Globus pallidus (tissue), 1 donor: ENCODE measurements around the gene IRF2BPL.

Experiments used
- DNase-seq: peaks from one replicate; pipeline ENCODE4 v3.0.0-alpha.2; 2015; ENCODE audit warnings: low spot score

Gene IRF2BPL

GRCh38 chr14:77009014-77009413, 19.5 kb downstream of the IRF2BPL start:
- DNase-seq = no peak

DNA sequence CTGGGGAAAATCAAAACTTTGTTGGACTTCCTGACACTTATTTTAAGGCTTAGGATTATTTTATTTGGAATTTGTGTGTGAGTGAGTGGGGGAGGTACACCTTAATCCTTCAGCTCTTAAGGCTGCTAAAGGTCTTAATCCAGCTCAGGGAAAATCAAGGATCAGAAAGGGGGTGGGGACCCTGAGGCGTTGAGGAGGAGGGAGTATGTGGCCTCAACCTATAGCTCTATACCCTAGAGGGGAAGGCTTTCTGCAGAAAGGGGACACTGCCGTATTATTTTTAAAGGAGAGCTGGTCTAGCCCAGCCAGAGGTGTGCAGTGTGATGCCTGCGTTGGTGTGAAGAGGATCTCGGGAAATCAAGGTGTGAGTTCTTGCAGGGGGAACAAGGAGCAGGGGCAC, 20.0 kb downstream of the IRF2BPL start:
- DNase-seq = no peak

DNA sequence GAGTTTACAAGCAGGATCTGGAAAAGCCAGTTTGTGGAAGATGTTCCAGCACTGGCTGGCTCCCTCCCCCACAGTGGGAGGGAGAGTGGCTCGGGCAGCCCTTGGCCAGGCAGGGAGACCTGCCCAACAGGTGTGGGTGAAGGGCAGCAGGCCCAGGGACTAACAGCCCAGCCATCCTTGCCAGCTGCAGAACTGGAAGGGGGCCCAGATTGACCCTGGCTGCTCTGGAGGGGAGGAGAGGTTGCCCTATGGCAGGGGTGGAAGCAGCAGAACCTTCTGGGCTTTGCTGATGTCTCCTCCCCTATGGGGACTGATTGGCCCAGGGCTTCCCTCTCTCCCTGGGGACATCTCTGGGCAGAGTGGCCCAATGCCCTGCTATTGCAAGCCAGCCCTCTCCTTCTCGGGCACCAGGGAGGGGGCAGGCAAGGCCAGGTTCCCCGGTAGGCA, 20.5 kb downstream of the IRF2BPL start:
- no peak for DNase-seq

DNA sequence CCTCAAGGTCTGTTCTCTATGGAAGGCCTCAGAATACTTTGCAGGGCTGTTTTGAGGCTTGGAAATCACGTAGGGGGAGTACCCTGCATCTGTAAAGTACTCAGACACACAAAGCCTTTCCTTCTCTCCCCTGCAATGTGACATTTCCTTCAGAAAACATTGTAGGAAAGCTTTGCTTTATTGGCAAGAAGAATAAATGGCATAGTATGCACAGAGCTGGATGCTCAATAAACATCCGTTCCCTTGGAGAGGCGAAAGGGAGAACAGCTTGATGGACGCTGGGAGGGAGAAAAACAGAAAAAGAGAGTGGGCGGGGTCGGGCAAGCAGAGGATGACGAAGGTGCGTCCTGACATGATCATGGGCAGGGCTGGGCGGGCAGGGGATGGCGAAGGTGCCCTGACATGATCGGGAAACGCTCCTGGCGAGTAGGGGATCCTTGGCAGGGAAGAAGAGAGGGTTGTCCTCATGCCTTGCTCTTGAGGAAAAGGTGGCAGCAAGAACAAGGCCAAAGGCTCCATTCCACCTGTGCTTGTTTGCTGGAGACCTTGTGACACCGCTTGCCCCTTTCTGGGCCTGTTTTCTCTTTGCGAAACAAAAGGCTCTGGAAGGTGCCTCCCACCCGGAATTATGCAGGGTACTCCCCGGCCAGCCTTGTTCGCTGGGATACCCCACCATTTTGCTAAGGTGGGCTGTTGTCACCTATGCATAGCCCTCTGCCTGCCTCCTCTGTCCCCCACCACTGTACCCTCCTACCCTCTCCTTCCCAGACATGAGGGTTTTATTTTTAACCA, 21.1 kb downstream of the IRF2BPL start:
- no peak for DNase-seq

GRCh38 chr14:77006132-77006531, 22.4 kb downstream of the IRF2BPL start:
- DNase-seq = no peak

- DNase-seq = no peak
Measured at GRCh38 chr14:77005559-77005958, 22.9 kb downstream of the IRF2BPL start.

GRCh38 chr14:77004711-77005460, 23.6 kb downstream of the IRF2BPL start:
- DNase-seq = no peak

GRCh38 chr14:77003960-77004710, 24.4 kb downstream of the IRF2BPL start:
- no peak for DNase-seq

- DNase-seq = no peak
Measured at GRCh38 chr14:77002889-77003288, 25.6 kb downstream of the IRF2BPL start.

DNA sequence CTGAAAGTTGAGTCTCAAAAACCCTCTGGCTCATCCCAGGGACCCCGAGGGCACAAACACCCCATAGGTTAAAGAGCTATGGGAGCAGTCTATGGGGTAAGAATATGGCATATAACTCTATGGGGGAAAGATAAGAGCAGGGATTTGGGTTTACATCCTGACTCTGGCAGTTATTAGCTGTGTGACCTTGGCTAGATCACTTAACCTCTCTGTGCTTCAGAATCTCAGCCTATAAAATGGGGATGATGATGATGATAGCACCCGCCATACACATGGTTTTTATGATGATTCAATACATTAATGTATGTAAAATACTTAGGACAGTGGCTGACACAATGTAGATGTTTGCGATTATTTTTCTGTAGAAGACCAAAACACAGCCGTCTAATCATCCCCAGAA, 26.2 kb downstream of the IRF2BPL start:
- no peak for DNase-seq

- DNase-seq = no peak
Measured at GRCh38 chr14:77000340-77001270, 27.9 kb downstream of the IRF2BPL start.

DNA sequence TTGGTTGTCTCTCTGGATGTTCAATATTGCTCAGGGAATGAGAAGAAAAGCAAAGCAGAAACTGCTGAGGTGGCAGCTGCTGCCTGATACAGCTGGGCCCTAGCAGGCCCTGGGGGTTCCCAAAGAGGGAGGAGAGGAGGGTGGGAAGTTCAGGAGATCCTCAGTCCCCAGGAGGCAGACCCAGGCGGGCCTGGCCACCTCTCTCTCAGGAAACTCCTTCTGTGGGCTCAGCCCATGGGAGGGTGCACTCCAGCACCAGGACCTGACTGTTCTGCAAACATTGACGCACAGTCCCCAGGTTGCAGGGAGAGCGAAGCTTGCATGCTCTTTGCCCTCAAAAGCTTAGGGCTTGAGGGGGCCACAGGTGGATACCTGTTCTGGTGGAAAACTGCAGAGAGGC, 29.6 kb downstream of the IRF2BPL start:
- no peak for DNase-seq

DNA sequence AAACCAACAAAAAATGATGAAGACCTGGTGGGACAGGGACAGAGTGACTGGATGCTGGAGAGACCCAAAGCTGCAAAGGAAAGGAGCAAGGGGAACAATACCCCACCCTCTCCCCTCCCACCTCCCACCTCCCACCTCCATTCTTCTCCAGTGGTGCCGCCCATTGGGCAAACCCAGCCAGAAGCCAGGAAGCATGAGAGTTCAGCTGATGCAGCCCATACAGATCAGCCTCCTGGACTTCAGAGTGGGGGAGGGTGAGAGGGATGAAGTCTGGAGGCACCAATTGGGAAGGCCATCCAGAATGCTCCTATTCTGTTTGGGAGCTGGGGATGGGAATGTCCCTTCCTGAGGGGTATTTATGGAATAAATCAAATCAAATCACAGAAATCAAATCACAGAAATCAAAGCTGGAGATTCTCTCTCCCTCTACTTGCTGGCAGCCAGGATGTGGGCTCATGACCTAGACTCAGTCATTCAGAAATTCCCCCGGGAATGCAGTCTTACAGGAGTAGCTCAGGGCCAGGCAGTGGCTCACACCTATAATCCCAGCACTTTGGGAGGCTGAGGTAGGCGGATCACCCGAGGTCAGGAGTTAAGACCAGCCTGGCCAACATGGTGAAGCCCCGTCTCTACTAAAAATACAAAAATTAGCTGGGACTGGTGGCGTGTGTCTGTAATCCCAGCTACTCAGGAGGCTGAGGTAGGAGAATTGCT, 31.1 kb downstream of the IRF2BPL start:
- DNase-seq = no peak

DNA sequence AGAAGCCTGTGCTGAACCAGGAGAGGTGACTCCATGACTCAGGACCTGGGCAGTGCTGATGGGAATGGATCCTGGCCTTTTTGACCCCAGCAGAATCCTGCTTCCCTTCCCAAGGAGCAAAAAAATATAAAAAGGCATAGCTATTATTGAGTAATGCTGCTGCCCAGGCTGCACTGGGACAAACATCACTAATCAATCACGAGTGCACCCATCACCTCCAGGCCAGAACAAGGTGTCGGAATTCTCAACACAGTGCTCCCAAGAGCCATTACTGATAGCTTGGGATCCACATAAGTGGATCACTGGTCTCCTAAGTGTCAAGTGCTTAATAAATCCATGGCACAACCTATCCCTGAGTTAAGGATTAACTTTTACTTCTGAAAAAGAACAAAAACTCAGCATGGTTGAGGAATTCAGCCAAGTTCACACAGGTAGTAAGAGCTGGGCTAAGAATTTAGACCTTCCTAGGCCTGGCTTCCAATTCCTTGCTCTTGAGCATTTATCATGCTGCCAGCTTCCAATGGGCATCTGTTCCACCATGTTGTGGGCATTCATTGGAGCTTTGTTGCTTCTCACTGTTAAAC, 31.9 kb downstream of the IRF2BPL start:
- no peak for DNase-seq

DNA sequence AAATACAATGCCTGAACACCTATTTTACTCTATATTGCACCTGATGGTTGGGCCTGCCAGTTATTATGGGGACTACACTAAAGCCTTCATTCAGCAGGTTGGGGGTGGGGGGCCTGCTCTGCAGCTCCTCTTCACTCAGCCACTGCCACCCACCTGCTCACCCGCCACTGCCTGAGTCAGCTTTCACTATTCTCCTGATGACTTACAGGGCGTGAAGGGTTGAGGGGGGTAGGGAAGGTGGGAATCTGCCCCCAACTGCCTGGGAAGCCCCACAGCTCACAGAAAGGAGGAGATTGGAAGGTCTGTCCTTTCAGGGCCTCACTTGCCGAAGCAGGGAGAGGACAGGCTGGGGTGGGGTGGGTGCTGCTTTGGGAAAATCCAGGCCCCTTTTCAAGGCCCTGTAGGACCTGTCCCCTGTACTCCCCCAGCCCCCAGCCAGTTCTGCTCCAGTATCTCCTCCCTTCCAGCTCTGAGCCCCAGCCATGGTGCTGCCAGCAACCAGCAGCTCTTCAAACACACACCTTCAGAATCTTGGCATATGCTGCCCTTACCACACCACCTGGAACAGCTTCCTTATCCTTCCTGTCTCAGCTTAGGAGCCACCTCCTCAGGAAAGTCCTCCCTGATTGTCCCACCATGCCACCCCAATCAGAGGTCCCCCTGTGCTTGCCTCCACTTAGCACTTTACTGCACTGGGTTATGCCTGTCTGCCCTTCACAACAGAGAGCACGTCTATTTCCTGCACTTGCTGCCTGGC, 33.1 kb downstream of the IRF2BPL start:
- DNase-seq = no peak

DNA sequence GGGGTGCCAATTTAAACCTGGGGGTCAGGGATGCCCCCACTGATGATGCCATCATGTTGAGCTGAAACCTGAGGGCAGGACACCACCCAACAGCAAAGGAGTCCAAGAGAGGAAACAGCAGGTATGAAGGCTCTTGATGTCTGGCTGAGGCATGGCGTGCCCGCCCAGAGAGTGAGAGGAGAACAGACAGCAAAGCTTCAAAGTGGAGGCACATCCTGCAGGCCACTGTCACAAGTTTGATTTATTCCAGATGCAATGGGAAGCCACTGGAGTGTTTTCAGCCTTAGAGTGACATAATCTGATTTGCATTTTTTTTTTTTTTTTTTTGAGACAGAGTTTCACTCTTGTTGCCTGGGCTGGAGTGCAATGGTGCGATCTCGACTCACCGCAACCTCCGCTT, 34.8 kb downstream of the IRF2BPL start:
- no peak for DNase-seq

DNA sequence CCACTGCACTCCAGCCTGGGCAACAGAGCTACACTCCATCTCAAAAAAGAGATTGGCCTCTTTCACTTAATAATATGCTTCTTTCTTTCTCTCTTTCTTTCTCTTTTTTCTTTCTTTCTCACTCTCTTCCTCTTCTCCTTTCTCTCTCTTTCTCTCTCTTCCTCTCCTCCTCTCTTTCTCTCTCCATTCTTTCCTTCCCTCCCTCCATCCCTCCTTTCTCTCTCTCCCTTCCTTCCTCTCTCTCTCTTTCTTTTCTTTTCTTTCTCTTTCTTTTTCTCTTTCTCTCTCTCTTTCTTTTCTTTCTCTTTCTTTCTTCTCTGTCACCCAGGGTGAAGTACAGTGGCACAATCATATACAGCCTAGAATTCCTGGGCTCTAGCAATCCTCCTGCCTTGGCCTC, 38.4 kb downstream of the IRF2BPL start:
- no peak for DNase-seq

GRCh38 chr14:76987956-76988520, 40.5 kb downstream of the IRF2BPL start:
- DNase-seq = no peak

DNA sequence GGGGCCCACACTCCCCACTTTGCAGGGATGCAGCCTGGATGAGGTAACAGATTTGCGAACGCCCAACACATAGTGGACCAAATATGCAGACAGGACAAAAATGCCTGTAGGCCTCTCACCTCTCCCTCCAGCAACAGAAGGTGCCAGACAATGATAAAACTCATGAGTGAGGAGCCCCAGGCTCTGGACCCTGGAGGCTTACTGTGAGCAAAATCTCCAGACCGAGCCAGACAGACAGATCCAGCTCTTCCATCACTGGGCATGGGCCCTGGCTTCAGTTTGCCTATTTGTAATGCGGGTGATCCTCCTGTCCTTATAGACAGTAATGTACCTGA, 42.3 kb downstream of the IRF2BPL start:
- DNase-seq = no peak
